ENCODE measurements around the gene PFKL.
"Not testable (repeated sequence)": the region's sequence is repeated elsewhere in the genome, so short reads cannot be mapped to it uniquely, and the experiment has no call there.

The PFKL gene

GRCh38 chr21:44338971-44339910 is 39.4 kb downstream of the PFKL start, which contains the start of gene CFAP410:
TSS of gene CFAP410 (minus strand) at chr21:44339390. CDS start at chr21:44339194, 196 bp downstream.
- Histone ChIP-seq H3K27ac (peak within 1 kb of the TSS; percentile 99), H3K36me3 (ENCODE audit: insufficient read depth, low read length) (no peaks in the 10 kb centered on the region; the same call in 1 of the 2 replicates)
- TF ChIP-seq POLR2AphosphoS5 (IDR thresholded peaks at IDR 0.05; ENCODE audit: borderline replicate concordance, low read depth, low read length): peak; percentile 90
- TF ChIP-seq FOXP2 (optimal IDR thresholded peaks at IDR 0.05; ENCODE audit: control extremely low read depth, extremely low read length, insufficient read depth): no peak
- TF ChIP-seq EZH2 (IDR thresholded peaks at IDR 0.05): no peak

GRCh38 chr21:44341726-44342458 is 42.0 kb downstream of the PFKL start:
- not testable (repeated sequence) for H3K9ac ChIP-seq (ENCODE audit: insufficient read length); H3K9me3 ChIP-seq (ENCODE audit: low read depth, low read length); H3K4me3 ChIP-seq; H3K27ac ChIP-seq; H3K36me3 ChIP-seq (ENCODE audit: insufficient read depth, low read length); DNase-seq (ENCODE audit: low read depth, low spot score)

More at GRCh38 chr21:44338971-44339910, 39.4 kb downstream of the PFKL start, which contains the start of gene CFAP410:
- Histone ChIP-seq H3K4me3 (peak within 1 kb of the TSS; percentile 98), H3K9ac (ENCODE audit: insufficient read length) (peak within 1 kb of the TSS; percentile 96), H3K9me3 (ENCODE audit: low read depth, low read length) (no peaks in the 10 kb centered on the region)
- DNase-seq (ENCODE audit: low read depth, low spot score): peak; percentile 44

GRCh38 chr21:44342981-44343380 is 43.1 kb downstream of the PFKL start:
- H3K9ac ChIP-seq (ENCODE audit: insufficient read length); DNase-seq (ENCODE audit: low read depth, low spot score); H3K4me3 ChIP-seq; H3K9me3 ChIP-seq (ENCODE audit: low read depth, low read length); H3K27ac ChIP-seq; H3K36me3 ChIP-seq (ENCODE audit: insufficient read depth, low read length): not testable (repeated sequence)

- Histone ChIP-seq H3K27ac (no peak overlapping the region), H3K9me3 (ENCODE audit: low read depth, low read length) (no peaks in the 10 kb centered on the region), H3K36me3 (ENCODE audit: insufficient read depth, low read length) (no peaks in the 10 kb centered on the region), H3K9ac (ENCODE audit: insufficient read length) (no peak overlapping the region), H3K4me3 (no peak overlapping the region)
- no peak for TF ChIP-seq POLR2AphosphoS5 (IDR thresholded peaks at IDR 0.05; ENCODE audit: borderline replicate concordance, low read depth, low read length)
- no peak for TF ChIP-seq FOXP2 (optimal IDR thresholded peaks at IDR 0.05; ENCODE audit: control extremely low read depth, extremely low read length, insufficient read depth)
- no peak for TF ChIP-seq EZH2 (IDR thresholded peaks at IDR 0.05)
- DNase-seq (ENCODE audit: low read depth, low spot score): no peak
These were observed 44.8 kb downstream of the PFKL start for GRCh38 chr21:44344541-44345183.

GRCh38 chr21:44345495-44345894 is 45.6 kb downstream of the PFKL start:
- Histone ChIP-seq H3K27ac (no peak overlapping the region), H3K9me3 (ENCODE audit: low read depth, low read length) (no peaks in the 10 kb centered on the region), H3K9ac (ENCODE audit: insufficient read length) (no peak overlapping the region), H3K36me3 (ENCODE audit: insufficient read depth, low read length) (no peaks in the 10 kb centered on the region), H3K4me3 (no peak overlapping the region)
- DNase-seq (ENCODE audit: low read depth, low spot score): no peak
- no peak for TF ChIP-seq EZH2 (IDR thresholded peaks at IDR 0.05)

- no peaks in the 10 kb centered on the region for H3K9me3 ChIP-seq (ENCODE audit: low read depth, low read length)
- H3K27ac ChIP-seq: no peak overlapping the region
- DNase-seq (ENCODE audit: low read depth, low spot score): no peak
- H3K9ac ChIP-seq (ENCODE audit: insufficient read length): no peak overlapping the region
- TF ChIP-seq FOXP2 (optimal IDR thresholded peaks at IDR 0.05; ENCODE audit: control extremely low read depth, extremely low read length, insufficient read depth) (no peak), EZH2 (IDR thresholded peaks at IDR 0.05) (no peak), POLR2AphosphoS5 (IDR thresholded peaks at IDR 0.05; ENCODE audit: borderline replicate concordance, low read depth, low read length) (no peak)
- H3K4me3 ChIP-seq: no peak overlapping the region
- no peaks in the 10 kb centered on the region for H3K36me3 ChIP-seq (ENCODE audit: insufficient read depth, low read length)
These were observed 48.1 kb downstream of the PFKL start for GRCh38 chr21:44347911-44348451.

GRCh38 chr21:44348861-44349260 is 49.0 kb downstream of the PFKL start:
- H3K27ac ChIP-seq: no peak overlapping the region
- no peak overlapping the region for H3K9ac ChIP-seq (ENCODE audit: insufficient read length)
- DNase-seq (ENCODE audit: low read depth, low spot score): no peak
- no peaks in the 10 kb centered on the region for H3K36me3 ChIP-seq (ENCODE audit: insufficient read depth, low read length)
- H3K4me3 ChIP-seq: no peak overlapping the region
- TF ChIP-seq FOXP2 (optimal IDR thresholded peaks at IDR 0.05; ENCODE audit: control extremely low read depth, extremely low read length, insufficient read depth) (no peak), POLR2AphosphoS5 (IDR thresholded peaks at IDR 0.05; ENCODE audit: borderline replicate concordance, low read depth, low read length) (no peak), EZH2 (IDR thresholded peaks at IDR 0.05) (no peak)
- H3K9me3 ChIP-seq (ENCODE audit: low read depth, low read length): no peaks in the 10 kb centered on the region

GRCh38 chr21:44349416-44349846 is 49.6 kb downstream of the PFKL start:
- H3K9ac ChIP-seq (ENCODE audit: insufficient read length): no peak overlapping the region
- TF ChIP-seq EZH2 (IDR thresholded peaks at IDR 0.05): no peak
- TF ChIP-seq FOXP2 (optimal IDR thresholded peaks at IDR 0.05; ENCODE audit: control extremely low read depth, extremely low read length, insufficient read depth): no peak
- TF ChIP-seq POLR2AphosphoS5 (IDR thresholded peaks at IDR 0.05; ENCODE audit: borderline replicate concordance, low read depth, low read length): no peak
- no peak for DNase-seq (ENCODE audit: low read depth, low spot score)
- H3K4me3 ChIP-seq: no peak overlapping the region
- H3K27ac ChIP-seq: no peak overlapping the region
- H3K36me3 ChIP-seq (ENCODE audit: insufficient read depth, low read length): no peaks in the 10 kb centered on the region
- H3K9me3 ChIP-seq (ENCODE audit: low read depth, low read length): no peaks in the 10 kb centered on the region
